Epithelial cell of proximal tubule (primary cell): ENCODE results near the gene PAPOLB. TPM values are rescaled to one million over a fixed set of nuclear protein-coding genes. Genes with fewer than 3 reads are reported as not detected.
"Not testable (repeated sequence)": the region's sequence is repeated elsewhere in the genome, so short reads cannot be mapped to it uniquely, and the experiment has no call there.

Experiments used
- DNase-seq: peaks from one replicate; pipeline ENCODE4 v3.0.0-alpha.2; 2011; ENCODE audit warnings: low read depth
- H3K4me3 ChIP-seq: 2 replicates; pipeline ENCODE4 v1.5.1; 2011; ENCODE audit warnings: low read depth, mild to moderate bottlenecking, low read length
- CTCF ChIP-seq: conservative IDR thresholded peaks from 2 replicates; pipeline ENCODE4 v1.5.1; 2012; ENCODE audit warnings: low read depth, mild to moderate bottlenecking, low read length
- total RNA-seq: library from RNA; depleted of rRNA; stranded (reverse); fragments of >200 nt; gene quantifications from 2 replicates; pipeline ENCODE4 v1.2.3, GENCODE V29; 2015

PAPOLB gene
- total RNA-seq, 1 donor from 2014 or later: not detected

- TF ChIP-seq CTCF: no peak
- no peak overlapping the region for H3K4me3 ChIP-seq
- no peak for DNase-seq
Observed at GRCh38 chr7:4893929-4894475, 32.2 kb upstream of the PAPOLB start.

GRCh38 chr7:4893188-4893587, 31.4 kb upstream of the PAPOLB start:
- not testable (repeated sequence) for H3K4me3 ChIP-seq, DNase-seq

- DNase-seq, H3K4me3 ChIP-seq: not testable (repeated sequence)
Observed at GRCh38 chr7:4891522-4891921, 29.7 kb upstream of the PAPOLB start.

- no peak for DNase-seq
- H3K4me3 ChIP-seq: no peak overlapping the region
- TF ChIP-seq CTCF: no peak
Observed at GRCh38 chr7:4889682-4890081, 27.9 kb upstream of the PAPOLB start.

- no peak for DNase-seq
- TF ChIP-seq CTCF: no peak
- H3K4me3 ChIP-seq: no peak overlapping the region
Observed at GRCh38 chr7:4888161-4888560, 26.3 kb upstream of the PAPOLB start.

GRCh38 chr7:4886671-4887070, 24.8 kb upstream of the PAPOLB start:
- DNase-seq: no peak
- TF ChIP-seq CTCF: no peak
- H3K4me3 ChIP-seq: no peak overlapping the region

GRCh38 chr7:4885317-4885807, 23.5 kb upstream of the PAPOLB start:
- no peak for DNase-seq
- no peak overlapping the region for H3K4me3 ChIP-seq
- no peak for TF ChIP-seq CTCF

GRCh38 chr7:4884164-4884563, 22.3 kb upstream of the PAPOLB start:
- TF ChIP-seq CTCF: no peak
- no peak for DNase-seq

More at GRCh38 chr7:4884164-4884563, 22.3 kb upstream of the PAPOLB start:
- H3K4me3 ChIP-seq: no peak overlapping the region
